ENCODE data around the gene GHR.
"Not testable (repeated sequence)": the region's sequence is repeated elsewhere in the genome, so short reads cannot be mapped to it uniquely, and the experiment has no call there.

The GHR gene

DNA sequence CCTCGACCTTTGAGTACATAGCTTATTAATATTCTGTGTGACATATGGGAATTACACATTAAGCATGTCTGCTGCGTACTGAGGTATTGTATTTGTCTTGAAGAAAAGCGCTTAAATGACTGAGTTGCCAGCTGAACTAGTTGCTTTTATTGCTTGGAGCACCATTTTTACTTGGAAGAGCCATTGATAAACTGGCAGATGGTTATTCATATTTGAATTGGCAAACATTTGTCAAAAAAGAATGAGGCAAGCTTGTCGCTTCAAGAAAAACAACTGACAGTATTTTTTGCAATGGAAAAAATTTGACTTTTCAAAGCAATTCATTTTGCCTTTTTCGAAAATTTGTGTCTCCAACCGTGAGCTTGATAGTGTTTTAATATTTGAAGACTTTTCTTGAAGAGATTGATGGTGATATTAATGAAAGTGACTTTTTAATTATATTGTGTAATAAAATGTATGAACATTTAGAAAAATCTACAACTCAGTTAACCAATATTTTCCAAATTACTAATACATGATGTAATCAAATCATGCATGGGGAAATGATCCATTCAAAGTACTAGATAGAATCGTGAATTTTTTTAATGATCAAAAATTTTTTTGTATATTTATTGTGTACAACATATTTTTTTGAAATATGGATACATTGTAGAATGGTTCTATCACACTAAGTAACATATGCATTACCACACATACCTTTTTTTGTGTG lies 278.3 kb downstream of the GHR start:
- no peak overlapping the region for H3K27ac ChIP-seq (ENCODE audit: low read depth, low read length)
- no peaks in the 10 kb centered on the region for H3K79me2 ChIP-seq (ENCODE audit: control insufficient read depth, insufficient read depth, low read length, unreplicated experiment)
- no peaks in the 10 kb centered on the region for H3K27me3 ChIP-seq (ENCODE audit: insufficient read depth, low read length)
- H3K4me1 ChIP-seq (ENCODE audit: control insufficient read depth, insufficient read depth, low read length, unreplicated experiment) = no peaks in the 10 kb centered on the region
- H3K4me3 ChIP-seq (ENCODE audit: low read depth, low read length) = no peak overlapping the region
- 0 out of 2 replicates have a peak, but pooled peaks cover 4% of the 10 kb centered on the region for H3K36me3 ChIP-seq (ENCODE audit: insufficient read depth, low read length)
- H2AFZ ChIP-seq (ENCODE audit: low read length, unreplicated experiment) = no peak overlapping the region

DNA sequence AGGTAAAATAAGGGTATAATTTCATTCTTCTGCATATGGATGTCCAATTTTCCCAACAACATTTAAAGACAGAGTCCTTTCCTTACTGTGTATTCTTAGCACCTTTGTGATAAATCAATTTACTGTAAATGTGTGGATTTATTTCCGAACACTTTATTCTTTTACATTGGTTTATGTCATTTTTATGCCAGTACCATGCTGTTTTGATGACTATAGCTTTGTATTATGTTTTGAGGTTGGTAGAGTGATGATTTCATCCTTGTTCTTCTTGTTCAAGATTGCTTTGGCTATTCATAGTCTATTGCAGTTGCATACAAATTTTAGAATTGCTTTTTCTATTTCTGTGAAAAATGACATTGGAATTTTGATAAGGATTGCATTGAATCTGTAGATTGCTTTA lies 280.0 kb downstream of the GHR start:
- Histone ChIP-seq H2AFZ (ENCODE audit: low read length, unreplicated experiment) (no peak overlapping the region), H3K27me3 (ENCODE audit: insufficient read depth, low read length) (no peaks in the 10 kb centered on the region), H3K36me3 (ENCODE audit: insufficient read depth, low read length) (0 out of 2 replicates have a peak, but pooled peaks cover 4% of the 10 kb centered on the region), H3K27ac (ENCODE audit: low read depth, low read length) (no peak overlapping the region), H3K4me3 (ENCODE audit: low read depth, low read length) (no peak overlapping the region), H3K4me1 (ENCODE audit: control insufficient read depth, insufficient read depth, low read length, unreplicated experiment) (no peaks in the 10 kb centered on the region), H3K79me2 (ENCODE audit: control insufficient read depth, insufficient read depth, low read length, unreplicated experiment) (no peaks in the 10 kb centered on the region)

DNA sequence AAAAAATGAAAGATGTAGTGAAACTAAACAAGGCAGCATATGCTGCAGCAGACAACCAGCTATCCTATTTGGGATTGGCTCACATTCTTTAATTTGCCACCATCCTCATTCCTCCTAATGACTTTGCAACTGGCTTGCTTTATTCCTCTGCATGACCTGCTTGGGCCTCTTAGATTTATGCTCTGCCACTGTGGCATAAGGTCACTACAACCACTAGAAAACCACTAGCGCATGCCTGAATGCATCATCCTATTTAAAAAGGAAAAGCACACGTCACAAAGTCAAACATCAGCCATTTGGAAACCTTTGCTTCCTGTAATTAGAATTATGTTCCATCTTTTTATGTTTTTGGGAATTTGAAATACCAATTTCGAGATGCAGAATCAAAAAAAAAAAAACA lies 292.5 kb downstream of the GHR start:
- Histone ChIP-seq H3K27me3 (ENCODE audit: insufficient read depth, low read length) (no peaks in the 10 kb centered on the region), H2AFZ (ENCODE audit: low read length, unreplicated experiment) (no peak overlapping the region), H3K4me1 (ENCODE audit: control insufficient read depth, insufficient read depth, low read length, unreplicated experiment) (peaks cover 12% of the 10 kb centered on the region), H3K27ac (ENCODE audit: low read depth, low read length) (no peak overlapping the region), H3K36me3 (ENCODE audit: insufficient read depth, low read length) (peaks cover 6% of the 10 kb centered on the region; the same call in 1 of the 2 replicates), H3K79me2 (ENCODE audit: control insufficient read depth, insufficient read depth, low read length, unreplicated experiment) (no peaks in the 10 kb centered on the region), H3K4me3 (ENCODE audit: low read depth, low read length) (no peak overlapping the region)

DNA sequence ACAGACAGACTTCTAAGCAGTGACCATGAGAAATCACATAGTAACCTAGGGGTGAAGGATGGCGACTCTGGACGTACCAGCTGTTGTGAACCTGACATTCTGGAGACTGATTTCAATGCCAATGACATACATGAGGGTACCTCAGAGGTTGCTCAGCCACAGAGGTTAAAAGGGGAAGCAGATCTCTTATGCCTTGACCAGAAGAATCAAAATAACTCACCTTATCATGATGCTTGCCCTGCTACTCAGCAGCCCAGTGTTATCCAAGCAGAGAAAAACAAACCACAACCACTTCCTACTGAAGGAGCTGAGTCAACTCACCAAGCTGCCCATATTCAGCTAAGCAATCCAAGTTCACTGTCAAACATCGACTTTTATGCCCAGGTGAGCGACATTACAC lies 295.4 kb downstream of the GHR start:
- Histone ChIP-seq H3K27ac (ENCODE audit: low read depth, low read length) (no peak overlapping the region), H3K36me3 (ENCODE audit: insufficient read depth, low read length) (peaks cover 6% of the 10 kb centered on the region; the same call in 1 of the 2 replicates), H3K4me3 (ENCODE audit: low read depth, low read length) (no peak overlapping the region), H3K79me2 (ENCODE audit: control insufficient read depth, insufficient read depth, low read length, unreplicated experiment) (no peaks in the 10 kb centered on the region), H3K27me3 (ENCODE audit: insufficient read depth, low read length) (no peaks in the 10 kb centered on the region), H2AFZ (ENCODE audit: low read length, unreplicated experiment) (no peak overlapping the region), H3K4me1 (ENCODE audit: control insufficient read depth, insufficient read depth, low read length, unreplicated experiment) (peaks cover 12% of the 10 kb centered on the region)

DNA sequence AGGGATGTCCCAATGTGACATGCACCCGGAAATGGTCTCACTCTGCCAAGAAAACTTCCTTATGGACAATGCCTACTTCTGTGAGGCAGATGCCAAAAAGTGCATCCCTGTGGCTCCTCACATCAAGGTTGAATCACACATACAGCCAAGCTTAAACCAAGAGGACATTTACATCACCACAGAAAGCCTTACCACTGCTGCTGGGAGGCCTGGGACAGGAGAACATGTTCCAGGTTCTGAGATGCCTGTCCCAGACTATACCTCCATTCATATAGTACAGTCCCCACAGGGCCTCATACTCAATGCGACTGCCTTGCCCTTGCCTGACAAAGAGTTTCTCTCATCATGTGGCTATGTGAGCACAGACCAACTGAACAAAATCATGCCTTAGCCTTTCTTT lies 295.8 kb downstream of the GHR start:
- H3K4me1 ChIP-seq (ENCODE audit: control insufficient read depth, insufficient read depth, low read length, unreplicated experiment) = peaks cover 12% of the 10 kb centered on the region

DNA sequence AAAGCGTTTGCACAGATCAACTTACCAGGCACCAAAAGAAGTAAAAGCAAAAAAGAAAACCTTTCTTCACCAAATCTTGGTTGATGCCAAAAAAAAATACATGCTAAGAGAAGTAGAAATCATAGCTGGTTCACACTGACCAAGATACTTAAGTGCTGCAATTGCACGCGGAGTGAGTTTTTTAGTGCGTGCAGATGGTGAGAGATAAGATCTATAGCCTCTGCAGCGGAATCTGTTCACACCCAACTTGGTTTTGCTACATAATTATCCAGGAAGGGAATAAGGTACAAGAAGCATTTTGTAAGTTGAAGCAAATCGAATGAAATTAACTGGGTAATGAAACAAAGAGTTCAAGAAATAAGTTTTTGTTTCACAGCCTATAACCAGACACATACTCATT lies 297.0 kb downstream of the GHR start:
- Histone ChIP-seq H3K36me3 (ENCODE audit: insufficient read depth, low read length) (peaks cover 6% of the 10 kb centered on the region; the same call in 1 of the 2 replicates), H3K4me3 (ENCODE audit: low read depth, low read length) (no peak overlapping the region), H3K79me2 (ENCODE audit: control insufficient read depth, insufficient read depth, low read length, unreplicated experiment) (no peaks in the 10 kb centered on the region), H2AFZ (ENCODE audit: low read length, unreplicated experiment) (no peak overlapping the region), H3K27me3 (ENCODE audit: insufficient read depth, low read length) (no peaks in the 10 kb centered on the region), H3K4me1 (ENCODE audit: control insufficient read depth, insufficient read depth, low read length, unreplicated experiment) (peaks cover 12% of the 10 kb centered on the region), H3K27ac (ENCODE audit: low read depth, low read length) (no peak overlapping the region)

More for the DNA sequence above, 295.8 kb downstream of the GHR start:
- Histone ChIP-seq H3K27ac (ENCODE audit: low read depth, low read length) (no peak overlapping the region), H3K36me3 (ENCODE audit: insufficient read depth, low read length) (peaks cover 6% of the 10 kb centered on the region; the same call in 1 of the 2 replicates), H3K4me3 (ENCODE audit: low read depth, low read length) (no peak overlapping the region), H3K79me2 (ENCODE audit: control insufficient read depth, insufficient read depth, low read length, unreplicated experiment) (no peaks in the 10 kb centered on the region), H2AFZ (ENCODE audit: low read length, unreplicated experiment) (no peak overlapping the region), H3K27me3 (ENCODE audit: insufficient read depth, low read length) (no peaks in the 10 kb centered on the region)

DNA sequence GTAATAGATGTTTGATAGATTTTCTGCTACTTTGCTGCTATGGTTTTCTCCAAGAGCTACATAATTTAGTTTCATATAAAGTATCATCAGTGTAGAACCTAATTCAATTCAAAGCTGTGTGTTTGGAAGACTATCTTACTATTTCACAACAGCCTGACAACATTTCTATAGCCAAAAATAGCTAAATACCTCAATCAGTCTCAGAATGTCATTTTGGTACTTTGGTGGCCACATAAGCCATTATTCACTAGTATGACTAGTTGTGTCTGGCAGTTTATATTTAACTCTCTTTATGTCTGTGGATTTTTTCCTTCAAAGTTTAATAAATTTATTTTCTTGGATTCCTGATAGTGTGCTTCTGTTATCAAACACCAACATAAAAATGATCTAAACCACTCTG lies 298.2 kb downstream of the GHR start:
- H3K27ac ChIP-seq (ENCODE audit: low read depth, low read length) = no peak overlapping the region
- H2AFZ ChIP-seq (ENCODE audit: low read length, unreplicated experiment) = no peak overlapping the region
- no peaks in the 10 kb centered on the region for H3K79me2 ChIP-seq (ENCODE audit: control insufficient read depth, insufficient read depth, low read length, unreplicated experiment)
- H3K4me1 ChIP-seq (ENCODE audit: control insufficient read depth, insufficient read depth, low read length, unreplicated experiment) = peaks cover 12% of the 10 kb centered on the region
- H3K27me3 ChIP-seq (ENCODE audit: insufficient read depth, low read length) = no peaks in the 10 kb centered on the region
- no peak overlapping the region for H3K4me3 ChIP-seq (ENCODE audit: low read depth, low read length)
- H3K36me3 ChIP-seq (ENCODE audit: insufficient read depth, low read length) = peaks cover 6% of the 10 kb centered on the region; the same call in 1 of the 2 replicates

DNA sequence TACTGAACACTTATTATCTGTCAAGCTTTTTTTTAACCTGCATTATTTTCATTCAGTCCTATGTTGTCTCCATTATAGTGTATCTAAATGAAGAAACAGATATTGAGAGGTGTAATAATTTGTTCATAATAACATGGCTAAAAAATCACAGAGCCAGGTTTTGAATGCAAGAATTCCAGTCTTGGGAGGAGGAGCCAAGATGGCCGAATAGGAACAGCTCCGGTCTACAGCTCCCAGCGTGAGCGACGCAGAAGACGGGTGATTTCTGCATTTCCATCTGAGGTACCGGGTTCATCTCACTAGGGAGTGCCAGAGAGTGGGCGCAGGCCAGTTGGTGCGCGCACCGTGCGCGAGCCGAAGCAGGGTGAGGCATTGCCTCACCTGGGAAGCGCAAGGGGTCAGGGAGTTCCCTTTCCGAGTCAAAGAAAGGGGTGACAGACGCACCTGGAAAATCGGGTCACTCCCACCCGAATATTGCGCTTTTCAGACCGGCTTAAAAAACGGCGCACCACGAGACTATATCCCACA lies 311.4 kb downstream of the GHR start:
- not testable (repeated sequence) for H2AFZ ChIP-seq (ENCODE audit: low read length, unreplicated experiment); H3K79me2 ChIP-seq (ENCODE audit: control insufficient read depth, insufficient read depth, low read length, unreplicated experiment); H3K4me3 ChIP-seq (ENCODE audit: low read depth, low read length); H3K36me3 ChIP-seq (ENCODE audit: insufficient read depth, low read length); H3K27me3 ChIP-seq (ENCODE audit: insufficient read depth, low read length); H3K27ac ChIP-seq (ENCODE audit: low read depth, low read length); H3K4me1 ChIP-seq (ENCODE audit: control insufficient read depth, insufficient read depth, low read length, unreplicated experiment)

DNA sequence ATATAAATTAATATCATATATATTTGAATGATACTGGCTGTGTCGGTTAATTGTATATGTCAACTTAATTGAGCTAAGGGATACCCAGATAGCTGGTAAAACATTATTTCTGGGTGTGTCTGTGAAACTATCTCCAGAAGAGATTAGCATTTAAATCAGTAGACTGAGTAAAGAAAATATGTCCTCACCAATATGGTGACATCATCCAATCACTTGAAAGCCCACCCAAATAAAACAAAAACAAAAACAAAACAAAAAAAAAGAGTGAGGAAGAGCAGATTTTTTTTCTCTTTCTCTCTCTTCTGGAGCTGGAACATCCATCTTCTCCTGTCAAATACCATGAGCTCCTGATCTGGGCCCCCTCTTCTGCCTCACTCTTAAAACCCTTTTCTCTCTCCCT lies 317.7 kb downstream of the GHR start:
- Histone ChIP-seq H2AFZ (ENCODE audit: low read length, unreplicated experiment) (no peak overlapping the region), H3K27ac (ENCODE audit: low read depth, low read length) (no peak overlapping the region), H3K36me3 (ENCODE audit: insufficient read depth, low read length) (no peaks in the 10 kb centered on the region), H3K79me2 (ENCODE audit: control insufficient read depth, insufficient read depth, low read length, unreplicated experiment) (no peaks in the 10 kb centered on the region), H3K4me3 (ENCODE audit: low read depth, low read length) (no peak overlapping the region), H3K4me1 (ENCODE audit: control insufficient read depth, insufficient read depth, low read length, unreplicated experiment) (no peaks in the 10 kb centered on the region), H3K27me3 (ENCODE audit: insufficient read depth, low read length) (no peaks in the 10 kb centered on the region)

DNA sequence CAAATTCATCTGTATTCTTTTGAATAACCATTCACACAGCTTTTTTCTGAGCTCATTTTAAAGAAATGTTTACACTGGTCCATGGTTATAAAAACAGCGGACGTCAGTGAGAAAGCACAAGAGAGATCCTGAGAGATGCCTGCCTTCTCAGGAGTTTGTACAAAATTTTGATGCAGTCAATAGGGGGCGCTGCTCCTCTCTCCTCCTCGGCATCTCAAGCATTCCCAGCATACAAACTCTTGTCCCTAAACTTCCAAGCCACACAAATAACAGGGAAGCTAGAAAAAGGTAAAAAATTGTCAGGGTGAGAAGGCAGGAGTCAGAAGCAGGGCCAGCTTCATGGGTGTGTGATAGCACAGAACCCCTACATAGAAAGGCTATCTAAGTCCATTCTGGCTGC lies 322.2 kb downstream of the GHR start:
- Histone ChIP-seq H3K27ac (ENCODE audit: low read depth, low read length) (no peak overlapping the region), H2AFZ (ENCODE audit: low read length, unreplicated experiment) (no peak overlapping the region), H3K79me2 (ENCODE audit: control insufficient read depth, insufficient read depth, low read length, unreplicated experiment) (no peaks in the 10 kb centered on the region), H3K27me3 (ENCODE audit: insufficient read depth, low read length) (no peaks in the 10 kb centered on the region), H3K36me3 (ENCODE audit: insufficient read depth, low read length) (no peaks in the 10 kb centered on the region), H3K4me3 (ENCODE audit: low read depth, low read length) (no peak overlapping the region), H3K4me1 (ENCODE audit: control insufficient read depth, insufficient read depth, low read length, unreplicated experiment) (no peaks in the 10 kb centered on the region)

DNA sequence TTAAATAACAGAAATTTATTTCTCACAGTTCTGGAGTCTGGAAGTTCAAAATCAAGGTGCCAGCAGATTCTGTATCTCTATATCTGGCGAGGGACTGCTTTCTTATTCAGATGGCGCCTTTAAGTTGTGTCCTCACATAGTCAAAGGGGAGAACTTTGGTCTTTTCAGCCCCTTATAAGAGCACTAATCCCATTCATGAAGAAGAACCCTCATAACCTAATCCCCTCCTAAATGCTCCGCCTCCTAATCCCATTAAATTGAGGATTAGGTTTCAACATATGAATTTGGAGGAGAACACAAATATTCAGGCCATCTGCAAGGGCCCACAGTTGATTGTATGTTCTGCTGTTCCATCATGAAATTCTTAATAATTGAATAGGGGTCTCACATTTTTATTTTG lies 322.6 kb downstream of the GHR start:
- no peak overlapping the region for H2AFZ ChIP-seq (ENCODE audit: low read length, unreplicated experiment)
- no peaks in the 10 kb centered on the region for H3K36me3 ChIP-seq (ENCODE audit: insufficient read depth, low read length)
- H3K4me1 ChIP-seq (ENCODE audit: control insufficient read depth, insufficient read depth, low read length, unreplicated experiment) = no peaks in the 10 kb centered on the region
- no peaks in the 10 kb centered on the region for H3K27me3 ChIP-seq (ENCODE audit: insufficient read depth, low read length)
- no peaks in the 10 kb centered on the region for H3K79me2 ChIP-seq (ENCODE audit: control insufficient read depth, insufficient read depth, low read length, unreplicated experiment)
- H3K27ac ChIP-seq (ENCODE audit: low read depth, low read length) = no peak overlapping the region
- H3K4me3 ChIP-seq (ENCODE audit: low read depth, low read length) = no peak overlapping the region

Measured in ACC112 (cell line).